Nephron progenitor cell (in vitro differentiated cells): ENCODE data around the gene AIP.

Source experiments
- DNase-seq: peaks from one replicate; pipeline ENCODE4 v3.0.0; 2021
- H3K27ac Mint-ChIP-seq: 2 replicates; pipeline ENCODE4 v1.8.0; 2021; ENCODE audit warnings: mild to moderate bottlenecking, moderate library complexity, mixed read lengths
- H3K27me3 Mint-ChIP-seq: 2 replicates; pipeline ENCODE4 v1.8.0; 2021; ENCODE audit warnings: mild to moderate bottlenecking, low read depth, mixed read lengths; ENCODE audit not compliant: poor library complexity
- H3K36me3 Mint-ChIP-seq: 2 replicates; pipeline ENCODE4 v1.8.0; 2021; ENCODE audit warnings: low read depth, mixed read lengths
- H3K4me1 Mint-ChIP-seq: 2 replicates; pipeline ENCODE4 v1.8.0; 2021; ENCODE audit warnings: mixed read lengths
- H3K4me3 Mint-ChIP-seq: 2 replicates; pipeline ENCODE4 v1.8.0; 2021; ENCODE audit warnings: mild to moderate bottlenecking, moderate library complexity, mixed read lengths
- H3K9me3 Mint-ChIP-seq: 2 replicates; pipeline ENCODE4 v1.8.0; 2021; ENCODE audit warnings: mild to moderate bottlenecking, moderate library complexity, mixed read lengths
- TF ChIP-seq, protein P1 (sequence below): fragments of 200-600 bp; sonication (generic); IDR thresholded peaks from 2 replicates; pipeline ENCODE4 v1.5.0; 2021; ENCODE audit warnings: antibody characterized with exemption

Gene AIP

DNA sequence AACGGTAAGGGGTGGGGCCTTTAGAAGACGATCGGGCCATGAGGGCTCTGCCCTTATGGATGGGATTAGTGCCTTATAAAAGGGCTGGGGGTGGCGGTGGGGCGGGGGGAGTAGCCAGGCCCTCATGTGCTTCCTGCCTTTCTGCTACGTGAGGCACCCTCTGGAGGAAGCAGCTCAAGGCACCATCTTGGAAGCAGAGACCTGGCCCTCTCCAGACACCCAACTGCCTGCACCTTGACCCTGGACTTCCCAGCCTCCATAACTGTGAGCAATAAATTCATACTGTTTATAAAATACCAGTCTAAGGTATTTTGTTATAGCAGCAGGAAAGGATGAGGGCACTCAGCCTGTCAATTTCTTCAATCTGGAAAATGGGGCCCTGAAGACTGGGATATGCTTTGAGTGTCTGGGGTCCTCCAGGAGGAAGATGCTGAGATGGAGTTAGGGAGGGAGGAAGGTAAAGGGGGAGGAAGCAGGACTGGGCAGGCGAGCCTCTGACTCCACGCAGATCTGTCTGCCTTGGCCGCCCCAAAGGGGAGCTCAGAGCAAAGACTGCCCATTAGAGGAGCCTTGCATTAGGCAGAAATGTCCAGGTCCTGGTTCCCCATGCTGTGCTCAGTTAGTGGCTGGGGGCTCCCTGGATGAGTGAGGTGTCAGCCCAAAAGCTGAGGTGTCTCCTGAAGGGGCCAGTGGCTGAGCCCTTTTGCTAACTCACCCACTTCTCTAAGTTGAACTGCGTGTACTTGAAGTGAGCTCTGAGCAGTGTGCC is 35.1 kb downstream of the AIP start:
- Mint-ChIP-seq H3K9me3 (no peaks in the 10 kb centered on the region), H3K4me3 (no peak overlapping the region)

DNA sequence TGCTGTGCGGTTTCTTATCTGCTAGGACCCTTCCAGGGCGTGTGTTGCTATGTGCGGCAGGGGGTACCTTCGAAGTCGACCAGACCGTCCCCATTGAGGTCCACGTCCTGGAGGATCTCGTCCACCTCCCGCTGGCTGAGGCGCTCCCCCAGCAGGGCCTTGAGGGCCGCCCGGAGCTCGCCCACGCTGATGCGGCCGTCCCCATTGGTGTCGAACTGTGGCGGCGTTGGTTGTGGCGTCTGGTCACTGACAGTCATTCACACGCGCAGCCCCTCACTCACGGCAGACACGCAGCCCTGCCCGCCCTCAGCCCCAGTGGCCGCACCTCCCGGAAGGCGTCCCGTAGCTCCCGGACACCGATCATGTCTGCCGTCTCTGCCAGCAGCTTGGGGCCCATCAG is 36.9 kb downstream of the AIP start:
- no peak for DNase-seq
- H3K27ac Mint-ChIP-seq: no peak overlapping the region
- H3K9me3 Mint-ChIP-seq: no peaks in the 10 kb centered on the region
- no peak overlapping the region for H3K4me3 Mint-ChIP-seq
- H3K36me3 Mint-ChIP-seq: no peaks in the 10 kb centered on the region
- H3K4me1 Mint-ChIP-seq: peaks cover 6% of the 10 kb centered on the region
- peaks cover 18% of the 10 kb centered on the region for H3K27me3 Mint-ChIP-seq
- TF ChIP-seq, protein P1, sequence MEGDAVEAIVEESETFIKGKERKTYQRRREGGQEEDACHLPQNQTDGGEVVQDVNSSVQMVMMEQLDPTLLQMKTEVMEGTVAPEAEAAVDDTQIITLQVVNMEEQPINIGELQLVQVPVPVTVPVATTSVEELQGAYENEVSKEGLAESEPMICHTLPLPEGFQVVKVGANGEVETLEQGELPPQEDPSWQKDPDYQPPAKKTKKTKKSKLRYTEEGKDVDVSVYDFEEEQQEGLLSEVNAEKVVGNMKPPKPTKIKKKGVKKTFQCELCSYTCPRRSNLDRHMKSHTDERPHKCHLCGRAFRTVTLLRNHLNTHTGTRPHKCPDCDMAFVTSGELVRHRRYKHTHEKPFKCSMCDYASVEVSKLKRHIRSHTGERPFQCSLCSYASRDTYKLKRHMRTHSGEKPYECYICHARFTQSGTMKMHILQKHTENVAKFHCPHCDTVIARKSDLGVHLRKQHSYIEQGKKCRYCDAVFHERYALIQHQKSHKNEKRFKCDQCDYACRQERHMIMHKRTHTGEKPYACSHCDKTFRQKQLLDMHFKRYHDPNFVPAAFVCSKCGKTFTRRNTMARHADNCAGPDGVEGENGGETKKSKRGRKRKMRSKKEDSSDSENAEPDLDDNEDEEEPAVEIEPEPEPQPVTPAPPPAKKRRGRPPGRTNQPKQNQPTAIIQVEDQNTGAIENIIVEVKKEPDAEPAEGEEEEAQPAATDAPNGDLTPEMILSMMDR: no peak

More for the DNA sequence above, 35.1 kb downstream of the AIP start:
- TF ChIP-seq, protein P1: no peak
- Mint-ChIP-seq H3K36me3 (no peaks in the 10 kb centered on the region), H3K27me3 (peaks cover 36% of the 10 kb centered on the region), H3K4me1 (no peaks in the 10 kb centered on the region), H3K27ac (no peak overlapping the region)
- no peak for DNase-seq

DNA sequence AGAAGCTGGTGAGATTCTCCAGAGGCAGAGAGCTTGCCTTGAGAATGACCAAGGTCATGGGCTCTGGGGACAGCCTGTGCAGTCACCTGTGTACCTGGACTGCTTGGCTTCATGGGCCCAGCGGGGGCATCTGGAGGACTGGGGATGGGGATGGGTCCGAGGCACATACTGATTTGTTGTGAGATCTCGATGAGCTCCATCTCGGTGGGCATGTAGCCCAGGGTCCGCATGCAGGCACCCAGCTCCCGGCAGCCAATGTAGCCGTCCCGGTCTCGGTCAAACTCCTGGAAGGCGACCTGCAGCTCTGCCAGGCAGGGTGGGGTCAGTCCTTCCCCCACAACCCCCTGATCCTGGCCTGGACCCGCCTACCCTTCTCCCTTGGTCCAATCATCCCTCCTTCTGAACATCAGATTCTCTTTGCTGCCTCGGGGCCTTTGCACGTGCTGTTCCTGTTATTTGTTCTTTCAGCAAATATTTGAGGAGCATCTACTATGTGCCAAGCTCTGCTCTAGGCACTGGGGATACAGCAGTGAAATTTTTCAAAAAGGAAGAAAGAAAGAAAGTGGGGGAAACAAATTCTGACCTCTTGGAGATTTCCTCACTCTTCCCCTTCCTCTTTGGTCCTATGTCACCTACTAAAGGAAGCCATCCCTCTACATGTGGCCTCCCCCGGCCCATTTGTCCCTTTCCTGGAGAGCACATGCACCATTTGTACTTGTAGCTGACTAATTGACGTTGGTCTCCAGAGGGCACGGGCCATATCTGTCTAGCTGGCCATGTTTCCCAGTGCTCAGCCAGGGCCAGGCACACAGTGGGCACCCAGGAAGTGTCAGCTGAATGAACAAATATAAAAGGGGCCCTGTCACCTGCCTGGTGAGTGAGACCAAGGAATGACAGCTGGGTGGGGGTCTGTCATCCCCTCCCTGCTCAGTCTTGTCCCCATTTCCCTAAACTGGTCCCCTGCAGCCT is 38.3 kb downstream of the AIP start:
- no peak for DNase-seq
- Mint-ChIP-seq H3K27ac (no peak overlapping the region), H3K36me3 (no peaks in the 10 kb centered on the region), H3K27me3 (peaks cover 5% of the 10 kb centered on the region), H3K4me1 (peaks cover 15% of the 10 kb centered on the region), H3K4me3 (no peak overlapping the region), H3K9me3 (no peaks in the 10 kb centered on the region)
- TF ChIP-seq, protein P1: no peak

DNA sequence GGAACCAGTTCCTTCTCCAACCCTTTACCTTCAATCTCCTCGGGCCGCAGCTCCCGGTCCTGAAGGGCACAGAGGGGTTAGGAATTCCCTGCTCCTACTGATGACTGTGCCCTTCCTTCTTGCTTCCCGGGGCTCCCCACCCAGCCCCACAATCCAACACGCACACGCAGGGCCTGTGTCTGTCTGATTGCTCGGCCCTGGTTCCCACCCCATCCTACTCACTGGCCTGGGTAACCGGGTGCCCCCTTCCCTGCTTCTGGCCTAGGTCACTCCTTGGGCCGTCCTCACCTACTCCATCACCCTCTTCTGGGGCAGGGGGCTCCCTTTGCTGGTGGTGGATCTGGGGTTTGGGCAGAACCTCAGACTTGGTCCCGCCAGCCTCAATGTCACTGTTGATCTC is 39.1 kb downstream of the AIP start:
- peaks cover 15% of the 10 kb centered on the region for H3K4me1 Mint-ChIP-seq
- no peaks in the 10 kb centered on the region for H3K36me3 Mint-ChIP-seq
- DNase-seq: no peak
- no peak overlapping the region for H3K4me3 Mint-ChIP-seq
- no peaks in the 10 kb centered on the region for H3K9me3 Mint-ChIP-seq
- peaks cover 2% of the 10 kb centered on the region for H3K27me3 Mint-ChIP-seq
- no peak overlapping the region for H3K27ac Mint-ChIP-seq
- TF ChIP-seq, protein P1: no peak

DNA sequence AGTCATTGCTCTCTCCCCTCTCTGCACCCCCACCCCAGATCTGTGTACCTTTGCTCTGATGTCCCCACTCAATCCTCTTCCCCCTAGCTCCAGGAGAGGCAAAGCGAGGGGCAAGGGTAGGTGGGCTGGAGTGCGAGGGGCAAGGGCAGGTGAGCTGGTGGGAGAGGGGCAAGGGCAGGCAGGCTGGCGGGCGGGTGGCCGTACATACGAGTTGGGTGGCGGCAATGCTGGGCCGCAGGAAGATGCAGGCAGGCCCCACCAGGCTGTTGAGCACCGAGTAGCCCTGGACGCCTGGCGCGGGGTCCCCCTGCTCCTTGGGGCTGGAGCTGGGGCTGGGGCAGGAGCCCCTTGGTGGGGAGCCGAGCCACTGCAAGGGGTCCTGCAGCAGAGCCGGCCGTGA is 39.5 kb downstream of the AIP start:
- TF ChIP-seq, protein P1: no peak
- H3K36me3 Mint-ChIP-seq: no peaks in the 10 kb centered on the region
- H3K4me3 Mint-ChIP-seq: no peak overlapping the region
- DNase-seq: no peak
- peaks cover 5% of the 10 kb centered on the region for H3K27me3 Mint-ChIP-seq
- peaks cover 15% of the 10 kb centered on the region for H3K4me1 Mint-ChIP-seq
- no peak overlapping the region for H3K27ac Mint-ChIP-seq
- H3K9me3 Mint-ChIP-seq: no peaks in the 10 kb centered on the region
